Chondrocyte (in vitro differentiated cells): ENCODE results near the gene PMVK. TPM values are rescaled to one million over a fixed set of nuclear protein-coding genes. Genes with fewer than 3 reads are reported as not detected.

ENCODE experiments used
- DNase-seq: peaks from one replicate; pipeline ENCODE4 v3.0.0; 2021; ENCODE audit warnings: mixed read lengths, low spot score
- H3K27ac Mint-ChIP-seq: one replicate; pipeline ENCODE4 v1.8.0; 2021; ENCODE audit warnings: mild to moderate bottlenecking, moderate library complexity, mixed read lengths; ENCODE audit not compliant: unreplicated experiment
- H3K27me3 Mint-ChIP-seq: 2 replicates; pipeline ENCODE4 v1.8.0; 2021; ENCODE audit warnings: low read depth, mixed read lengths
- H3K36me3 Mint-ChIP-seq: 2 replicates; pipeline ENCODE4 v1.8.0; 2021; ENCODE audit warnings: low read depth, mixed read lengths
- H3K4me1 Mint-ChIP-seq: 2 replicates; pipeline ENCODE4 v1.8.0; 2021; ENCODE audit warnings: low read depth, mild to moderate bottlenecking, mixed read lengths
- H3K4me3 Mint-ChIP-seq: one replicate; pipeline ENCODE4 v1.8.0; 2021; ENCODE audit warnings: mild to moderate bottlenecking, moderate library complexity, mixed read lengths; ENCODE audit not compliant: unreplicated experiment
- H3K9me3 Mint-ChIP-seq: 2 replicates; pipeline ENCODE4 v1.8.0; 2021; ENCODE audit warnings: low read depth, mixed read lengths
- CTCF ChIP-seq: fragments of 200-600 bp; sonication (generic); IDR thresholded peaks from 2 replicates; pipeline ENCODE4 v1.5.0; 2021; ENCODE audit warnings: antibody characterized with exemption, mild to moderate bottlenecking, moderate library complexity
- total RNA-seq: library from RNA; stranded (reverse); gene quantifications from 3 replicates; pipeline ENCODE4 v1.2.1, GENCODE V29; 2021

The PMVK gene
- total RNA-seq, 1 donor from 2014 or later, result 27.5 TPM

- H3K4me1 Mint-ChIP-seq, result peaks cover 31% of the 10 kb centered on the region
- DNase-seq, result no peak
- peaks cover 8% of the 10 kb centered on the region for H3K36me3 Mint-ChIP-seq
- no peak for TF ChIP-seq CTCF
- no peaks in the 10 kb centered on the region for H3K27me3 Mint-ChIP-seq
- no peaks in the 10 kb centered on the region for H3K9me3 Mint-ChIP-seq
- H3K4me3 Mint-ChIP-seq, result no peak overlapping the region
- H3K27ac Mint-ChIP-seq, result no peak overlapping the region
Measured at GRCh38 chr1:154934358-154934948, 2.1 kb downstream of the PMVK start.

GRCh38 chr1:154931940-154932487 lies 4.5 kb downstream of the PMVK start:
- H3K36me3 Mint-ChIP-seq, result peaks cover 18% of the 10 kb centered on the region
- no peak overlapping the region for H3K27ac Mint-ChIP-seq
- no peak overlapping the region for H3K4me3 Mint-ChIP-seq
- H3K4me1 Mint-ChIP-seq, result peaks cover 13% of the 10 kb centered on the region
- no peak for DNase-seq
- H3K27me3 Mint-ChIP-seq, result no peaks in the 10 kb centered on the region
- no peak for TF ChIP-seq CTCF
- no peaks in the 10 kb centered on the region for H3K9me3 Mint-ChIP-seq

GRCh38 chr1:154926201-154926600 lies 10.3 kb downstream of the PMVK start:
- TF ChIP-seq CTCF, result no peak
- no peaks in the 10 kb centered on the region for H3K9me3 Mint-ChIP-seq
- H3K27me3 Mint-ChIP-seq, result no peaks in the 10 kb centered on the region
- H3K27ac Mint-ChIP-seq, result no peak overlapping the region
- H3K4me3 Mint-ChIP-seq, result no peak overlapping the region
- DNase-seq, result no peak
- no peaks in the 10 kb centered on the region for H3K4me1 Mint-ChIP-seq
- H3K36me3 Mint-ChIP-seq, result peaks cover 35% of the 10 kb centered on the region

GRCh38 chr1:154925335-154926170 lies 11.0 kb downstream of the PMVK start:
- DNase-seq, result no peak
- TF ChIP-seq CTCF, result no peak
- H3K27me3 Mint-ChIP-seq, result no peaks in the 10 kb centered on the region
- H3K9me3 Mint-ChIP-seq, result no peaks in the 10 kb centered on the region
- H3K27ac Mint-ChIP-seq, result no peak overlapping the region
- H3K4me3 Mint-ChIP-seq, result no peak overlapping the region
- peaks cover 34% of the 10 kb centered on the region for H3K36me3 Mint-ChIP-seq
- no peaks in the 10 kb centered on the region for H3K4me1 Mint-ChIP-seq

GRCh38 chr1:154923695-154924094 lies 12.8 kb downstream of the PMVK start:
- no peak for TF ChIP-seq CTCF
- no peak overlapping the region for H3K4me3 Mint-ChIP-seq
- H3K27me3 Mint-ChIP-seq, result no peaks in the 10 kb centered on the region
- H3K4me1 Mint-ChIP-seq, result no peaks in the 10 kb centered on the region
- H3K9me3 Mint-ChIP-seq, result no peaks in the 10 kb centered on the region
- H3K27ac Mint-ChIP-seq, result no peak overlapping the region
- H3K36me3 Mint-ChIP-seq, result peaks cover 28% of the 10 kb centered on the region
- DNase-seq, result no peak
